ENCODE measurements around the gene UBE2V1.

Gene UBE2V1

DNA sequence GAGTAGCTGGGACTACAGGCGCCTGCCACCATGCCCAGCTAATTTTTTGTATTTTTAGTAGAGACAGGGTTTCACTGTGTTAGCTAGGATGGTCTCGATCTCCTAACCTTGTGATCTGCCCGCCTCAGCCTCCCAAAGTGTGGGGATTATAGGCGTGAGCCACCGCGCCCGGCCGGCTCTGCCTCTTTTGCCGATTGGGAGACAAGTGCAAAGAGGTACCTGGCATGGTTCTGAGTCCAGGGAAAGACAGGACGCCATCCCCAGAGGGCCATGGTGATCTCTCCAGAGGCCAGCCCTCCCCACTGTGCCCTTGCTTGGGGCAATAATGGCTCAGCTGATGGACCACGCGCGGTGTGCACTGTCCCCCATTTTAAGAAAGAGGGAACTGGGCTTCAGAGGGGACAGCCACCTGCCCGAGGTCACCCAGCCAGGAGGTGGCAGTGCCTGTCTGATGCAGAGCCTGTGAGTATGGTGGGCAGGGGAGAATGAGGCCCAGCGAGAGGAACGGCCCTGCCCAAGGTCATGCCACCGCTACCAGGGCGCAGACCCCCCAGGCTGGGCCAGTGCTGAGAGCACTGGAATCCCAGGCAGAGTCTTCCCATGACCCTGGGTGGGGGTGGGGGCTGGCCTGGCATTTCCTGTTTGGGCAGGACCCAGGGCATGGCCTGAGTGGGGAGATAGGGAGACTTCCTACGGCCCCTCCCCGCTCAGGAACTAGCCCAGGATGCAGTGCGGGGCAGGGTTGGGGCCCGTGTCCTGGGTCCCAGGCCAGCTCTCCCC is 69.2 kb downstream of the UBE2V1 start:
- no peak for DNase-seq (ENCODE audit: low spot score)

DNA sequence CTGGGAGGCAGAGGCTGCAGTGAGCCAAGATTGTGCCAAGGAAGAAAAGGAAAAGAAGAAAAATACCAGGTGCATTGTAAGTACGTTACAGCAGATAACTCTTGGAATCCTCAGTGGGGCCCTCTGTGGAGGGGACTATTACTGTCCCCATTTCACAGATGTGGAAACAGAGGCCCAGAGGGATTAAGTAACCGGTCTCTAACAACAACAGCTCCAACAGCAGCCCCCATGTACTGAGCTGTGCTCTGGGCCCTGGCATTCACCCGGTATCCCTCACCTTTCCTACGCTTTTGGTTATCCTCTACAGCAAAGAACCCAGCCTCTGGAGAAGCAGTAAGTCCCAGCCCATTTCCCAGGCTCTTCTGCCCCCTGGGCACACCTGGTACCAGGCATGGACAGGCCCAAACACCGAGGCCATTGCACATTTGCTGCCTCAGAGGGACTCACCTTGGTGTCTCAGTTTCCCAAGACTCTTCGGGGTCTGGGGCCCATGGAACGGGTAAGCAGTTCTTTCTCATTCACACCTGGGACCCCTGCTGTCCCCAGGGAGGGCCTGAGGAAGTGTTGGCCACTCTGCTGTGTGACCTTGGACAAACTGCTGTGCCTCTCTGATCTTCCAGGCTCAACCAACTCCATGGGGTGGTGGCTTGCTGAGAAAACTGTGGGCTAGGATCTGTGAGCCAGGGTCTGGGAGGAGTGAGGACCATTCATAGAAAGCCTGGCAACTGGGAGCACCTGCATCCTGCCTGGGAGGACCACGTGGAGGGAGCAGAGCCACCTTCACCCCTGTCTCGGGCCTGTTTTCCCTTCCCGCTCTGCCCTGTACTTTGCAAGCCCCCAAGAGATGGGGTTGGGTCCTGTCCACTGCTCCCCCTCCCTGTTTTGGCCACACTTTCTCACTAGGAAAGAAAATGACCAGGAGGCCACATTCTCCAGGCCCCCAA is 70.3 kb downstream of the UBE2V1 start:
- no peak for DNase-seq (ENCODE audit: low spot score)

DNA sequence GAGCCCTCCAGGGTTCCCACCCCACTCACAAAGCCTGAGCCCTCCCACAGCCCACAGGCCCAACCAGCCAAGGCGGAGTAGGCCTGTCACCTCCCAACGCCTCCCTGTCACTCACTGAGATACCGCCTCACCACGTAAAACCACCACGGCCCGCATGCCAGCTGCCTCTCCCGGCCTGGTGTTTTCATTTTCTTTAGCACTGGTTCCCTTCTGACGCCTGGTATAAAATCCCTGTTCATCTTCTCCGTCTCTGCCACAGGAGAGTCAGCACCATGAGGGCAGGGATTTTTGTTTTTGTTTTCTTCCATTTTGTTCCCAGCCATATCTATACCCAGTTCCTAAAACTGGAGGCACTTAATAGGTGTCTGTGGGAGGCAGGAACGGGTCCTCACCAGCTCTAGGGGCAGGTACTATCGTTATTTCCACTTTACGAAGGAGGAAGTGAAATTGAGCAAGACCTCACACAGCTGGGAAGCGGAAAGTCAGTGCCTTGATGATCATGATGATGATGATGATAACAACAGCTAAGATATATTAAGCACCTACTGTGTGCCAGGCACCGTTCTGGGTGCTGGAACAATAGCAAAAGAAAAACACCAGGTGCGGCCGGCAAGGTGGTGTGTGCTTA is 71.6 kb downstream of the UBE2V1 start:
- no peak for DNase-seq (ENCODE audit: low spot score)

DNA sequence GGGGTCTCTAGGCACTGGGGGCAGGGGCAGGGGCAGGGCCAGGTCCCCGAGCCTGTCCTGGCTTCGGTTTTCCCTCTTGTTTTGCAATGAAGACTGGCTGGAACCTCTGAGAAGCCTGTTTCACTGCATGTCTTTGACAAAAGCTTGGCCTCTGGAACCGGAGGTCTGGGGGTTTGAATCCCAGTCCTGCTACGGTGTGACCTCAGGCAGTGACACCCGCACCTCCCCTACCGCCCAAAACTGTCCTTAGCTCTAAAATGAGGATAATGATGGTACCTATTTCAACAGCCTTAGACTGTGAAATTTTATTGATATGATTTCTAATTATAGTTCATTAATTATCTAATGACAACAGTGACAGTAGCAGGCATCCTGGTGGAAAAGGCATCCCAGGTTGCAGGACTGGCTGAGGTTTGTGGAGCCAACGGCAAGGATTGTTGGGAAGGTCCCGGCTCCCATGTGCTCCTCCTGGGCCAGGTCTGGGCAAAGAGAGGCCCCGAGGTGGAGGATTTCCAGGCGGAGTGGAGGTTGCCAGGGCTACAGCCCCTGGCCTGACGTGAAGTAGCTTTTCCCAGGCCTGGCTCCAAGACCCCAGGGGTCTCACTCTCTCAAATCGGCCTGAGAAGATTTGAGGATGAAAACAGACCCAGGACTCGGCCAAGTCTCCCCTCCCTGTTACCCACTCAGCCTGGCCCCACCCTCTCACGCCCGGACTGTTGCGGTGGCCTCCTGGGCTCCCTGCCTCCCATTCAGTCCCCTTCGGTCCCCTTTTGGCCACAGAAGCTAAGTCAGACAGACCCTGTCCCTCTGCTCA is 72.3 kb downstream of the UBE2V1 start:
- no peak for DNase-seq (ENCODE audit: low spot score)

DNA sequence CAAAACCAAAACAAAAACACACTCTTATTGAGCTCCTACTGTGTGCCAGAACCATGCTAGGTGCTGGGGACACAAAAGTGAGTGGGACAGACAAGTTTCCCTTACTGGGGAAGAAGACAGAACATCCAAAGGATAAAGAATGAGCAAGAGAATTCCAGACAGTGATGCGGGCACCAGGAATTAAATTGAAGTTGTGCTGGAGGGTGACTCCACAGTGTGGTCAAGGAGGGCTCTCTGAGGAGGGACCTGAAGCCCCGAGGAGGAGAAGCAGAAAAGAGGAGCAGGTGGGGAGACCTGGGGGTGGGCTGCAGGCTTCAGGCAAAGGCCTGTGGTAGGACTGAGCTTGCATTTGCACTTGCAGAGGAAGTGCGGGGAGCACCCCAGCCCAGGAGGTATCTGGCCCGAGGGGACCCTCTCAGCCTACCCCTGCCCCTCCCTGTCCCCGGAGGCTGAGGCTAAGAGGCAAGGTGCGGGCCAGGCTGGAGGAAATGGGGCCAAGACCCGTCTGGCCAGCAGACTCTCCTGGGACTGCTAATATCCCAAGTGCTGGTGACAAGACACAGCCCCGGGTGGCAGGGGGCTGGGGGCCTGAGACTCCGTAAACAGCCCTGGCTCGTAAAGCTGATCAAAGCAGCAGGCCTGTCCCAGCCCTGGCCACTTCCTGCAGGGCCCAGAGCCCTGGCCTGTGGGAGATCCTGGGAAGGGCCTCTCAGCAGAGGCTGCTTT is 73.1 kb downstream of the UBE2V1 start:
- no peak for DNase-seq (ENCODE audit: low spot score)

DNA sequence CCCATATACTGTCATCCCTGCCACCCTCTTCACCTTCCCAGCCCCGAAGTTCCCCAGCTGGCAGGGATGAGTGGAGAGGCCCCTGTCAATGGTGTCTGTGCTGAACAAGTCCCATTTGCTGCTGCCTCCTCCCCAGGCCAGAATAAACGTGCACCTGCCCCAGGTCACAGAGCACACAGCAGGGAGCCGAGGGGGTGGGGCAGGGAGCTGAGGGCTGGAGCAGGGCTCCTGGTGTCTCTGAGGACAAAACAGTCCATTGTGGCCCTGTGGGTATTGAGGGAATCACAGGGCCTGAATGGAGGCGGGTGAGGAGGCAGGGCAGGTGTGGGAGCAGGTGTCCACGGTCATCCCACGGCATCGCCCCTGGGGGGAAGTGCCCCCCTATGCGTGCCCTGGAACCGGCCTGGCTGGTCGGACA is 74.4 kb downstream of the UBE2V1 start:
- no peak for DNase-seq (ENCODE audit: low spot score)

DNA sequence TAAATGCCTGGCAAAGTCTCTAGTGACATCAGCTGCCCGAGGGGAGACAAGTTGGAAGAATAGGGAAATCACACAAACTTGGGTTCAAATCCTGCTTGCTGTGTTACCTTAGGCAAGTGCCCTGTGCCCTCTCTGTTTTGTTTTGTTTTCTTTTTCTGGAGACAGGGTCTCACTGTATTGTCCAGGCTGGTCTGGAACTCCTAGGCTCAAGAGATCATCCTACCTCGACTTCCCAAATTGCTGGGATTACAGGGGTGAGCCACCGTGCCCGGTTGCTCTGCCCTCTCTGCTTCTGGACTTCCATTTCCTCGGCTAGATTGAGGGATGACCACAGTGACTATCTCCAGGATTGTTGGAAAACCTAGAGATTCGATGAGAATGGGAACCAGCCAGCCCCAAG is 74.8 kb downstream of the UBE2V1 start:
- DNase-seq (ENCODE audit: low spot score), result no peak

DNA sequence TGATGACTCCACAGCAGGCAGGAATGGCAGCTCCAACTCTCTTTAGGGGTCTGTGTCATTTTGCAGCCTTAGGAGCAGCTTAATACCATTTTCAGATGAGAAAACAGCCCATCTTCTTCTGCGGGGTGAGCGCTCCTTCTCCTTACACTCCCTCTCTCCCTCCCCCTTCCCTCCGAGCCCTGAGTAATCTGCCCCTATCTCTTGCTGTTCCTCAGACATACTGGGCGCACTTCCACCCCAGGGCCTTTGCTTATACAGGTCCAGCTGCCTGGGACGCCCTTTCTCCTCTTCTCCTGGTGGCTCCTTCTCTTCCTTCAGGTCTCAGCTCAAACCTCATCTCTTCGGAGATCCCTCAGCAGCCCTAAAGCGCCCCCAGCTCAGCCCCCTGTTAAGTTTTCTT is 75.4 kb downstream of the UBE2V1 start:
- no peak for DNase-seq (ENCODE audit: low spot score)

DNA sequence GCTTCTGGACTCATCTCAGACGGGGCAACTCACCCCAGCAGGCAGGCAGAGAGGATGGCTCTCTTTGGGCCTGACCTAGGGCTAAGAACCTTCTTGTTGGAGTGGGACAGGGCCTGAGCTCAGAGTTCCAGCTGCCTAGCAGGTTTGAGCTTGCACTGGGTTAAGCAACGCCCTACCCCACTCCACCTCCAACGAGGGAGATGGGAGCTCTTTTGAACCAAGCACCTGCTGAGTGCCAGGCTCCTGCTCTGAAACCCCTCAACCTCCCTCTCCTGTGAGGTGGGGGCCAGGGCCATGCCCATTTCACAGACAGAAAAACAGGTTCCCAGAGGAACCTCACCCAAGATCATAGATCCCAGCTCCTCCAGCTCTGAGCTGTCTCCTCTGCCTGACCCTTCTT is 75.8 kb downstream of the UBE2V1 start:
- DNase-seq (ENCODE audit: low spot score), result no peak

DNA sequence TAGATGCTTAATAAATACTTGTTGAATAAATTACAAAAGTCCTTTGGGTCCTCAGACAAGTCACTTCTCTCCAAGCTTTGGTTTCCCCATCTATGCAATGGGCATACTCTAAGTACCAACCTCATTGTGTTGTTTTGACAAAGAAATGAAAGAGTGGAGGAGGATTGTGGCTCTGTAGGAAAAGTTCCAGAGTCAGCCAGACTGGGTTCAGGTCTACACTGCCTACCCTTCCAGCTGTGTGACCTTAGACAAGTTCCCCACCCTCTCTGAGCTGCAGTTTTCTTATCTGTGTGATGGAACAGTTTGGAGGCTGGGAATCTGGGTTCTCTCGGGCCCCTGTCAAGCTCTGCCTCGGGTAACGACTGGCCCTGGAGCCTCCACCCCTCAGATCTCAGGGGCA is 76.2 kb downstream of the UBE2V1 start:
- DNase-seq (ENCODE audit: low spot score), result no peak

DNA sequence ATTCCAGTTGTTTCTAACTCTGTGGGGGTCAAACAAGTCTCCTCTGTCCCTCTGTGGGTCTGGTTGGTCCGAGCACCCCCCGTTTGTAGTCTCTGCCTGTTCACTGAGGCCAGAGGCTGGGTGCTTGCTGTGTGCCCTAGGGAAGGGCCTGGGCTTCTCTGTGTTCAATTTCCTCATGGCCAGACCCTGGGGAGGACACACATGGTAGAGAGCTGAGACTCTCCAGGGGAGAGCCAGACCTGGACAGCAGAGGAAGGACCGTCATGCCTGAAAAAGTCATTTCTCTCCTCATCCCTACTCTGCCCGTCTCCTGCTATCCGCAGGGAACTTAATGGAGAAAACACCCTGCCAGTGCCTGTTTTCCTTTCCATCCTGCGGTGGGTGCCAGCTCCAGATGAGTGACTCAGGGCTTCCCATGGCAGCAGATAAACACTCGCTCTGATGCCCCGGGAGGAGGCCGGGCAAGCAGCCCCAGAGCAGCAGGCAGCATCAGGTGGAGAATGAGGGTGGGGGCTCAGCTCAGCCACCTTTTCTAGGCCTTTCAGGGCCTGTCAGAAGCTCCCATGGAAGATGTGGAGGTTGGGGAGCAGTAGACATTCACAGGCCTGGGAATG is 78.3 kb downstream of the UBE2V1 start:
- no peak for DNase-seq (ENCODE audit: low spot score)

DNA sequence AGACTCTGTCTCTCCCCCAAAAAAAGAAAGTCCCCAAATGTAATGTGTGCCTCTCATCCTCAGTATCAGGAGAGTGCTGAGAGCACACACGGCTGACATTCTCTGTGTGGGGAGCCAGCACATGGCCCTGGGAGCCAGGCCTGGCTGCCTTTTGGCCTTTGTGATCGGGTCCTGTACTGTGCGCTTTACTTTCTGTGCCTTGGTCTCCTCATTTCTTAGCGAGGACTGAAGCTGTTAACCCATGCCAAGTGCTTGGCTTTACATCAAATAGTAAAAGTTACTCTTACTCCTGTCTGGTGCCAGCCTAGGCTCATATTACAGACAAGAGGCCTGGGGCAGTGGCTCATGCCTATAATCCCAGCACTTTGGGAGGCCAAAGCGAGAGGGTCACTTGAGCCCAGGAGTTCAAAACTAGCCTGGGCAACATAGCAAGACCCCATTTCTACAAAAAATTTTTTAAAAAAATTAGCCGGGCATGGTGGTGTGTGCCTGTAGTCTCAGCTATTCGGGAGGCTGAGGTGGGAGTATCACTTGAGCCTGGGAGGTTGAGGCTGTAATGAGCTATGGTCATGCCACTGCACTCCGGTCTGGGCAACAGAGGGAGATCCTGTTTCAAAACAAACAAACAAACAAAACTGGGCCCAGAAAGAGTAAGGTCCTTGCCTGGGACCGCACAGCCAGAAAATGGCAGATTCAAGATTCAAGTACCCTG is 79.8 kb downstream of the UBE2V1 start:
- no peak for DNase-seq (ENCODE audit: low spot score)
